ENCODE data around the gene KCNAB2. TPM values are rescaled to one million over a fixed set of nuclear protein-coding genes. Genes with fewer than 3 reads are reported as not detected.

The KCNAB2 gene
- total and polyA plus RNA-seq, 2 donors (not counting 1 experiment from before 2014, with no cell fraction given), result 90.7 to 143 TPM

DNA sequence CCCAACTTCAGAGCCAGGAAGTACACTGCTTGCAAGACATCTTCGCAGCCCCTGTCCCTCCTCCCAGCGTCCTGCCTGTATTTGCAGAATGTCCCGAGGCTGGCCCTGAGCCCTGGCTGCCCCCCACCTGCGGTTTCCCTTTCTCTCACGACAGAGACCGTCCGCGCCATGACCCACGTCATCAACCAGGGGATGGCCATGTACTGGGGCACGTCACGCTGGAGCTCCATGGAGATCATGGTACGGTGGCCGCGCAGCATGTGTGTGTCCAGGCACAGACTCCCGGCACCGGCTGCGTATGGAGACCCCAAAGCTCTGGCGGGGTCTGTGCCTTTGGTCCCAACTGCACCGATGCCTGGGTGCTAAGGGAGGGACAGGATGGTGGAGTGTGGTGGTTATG, 48.6 kb downstream of the KCNAB2 start:
- Histone ChIP-seq H2AFZ (ENCODE audit: insufficient read depth, low read depth, low read length, poor library complexity, severe bottlenecking) (no peak overlapping the region), H3K9me3 (ENCODE audit: control extremely low read depth in 1 of 3, control insufficient read depth in 2 of 3, insufficient read depth in 1 of 3, low read length in 2 of 3) (no peaks in the 10 kb centered on the region), H4K20me1 (ENCODE audit: control insufficient read depth, insufficient read depth, low read length, poor library complexity, severe bottlenecking) (no peaks in the 10 kb centered on the region), H3K4me3 (ENCODE audit: control extremely low read depth in 1 of 5, extremely low read depth in 1 of 5, insufficient read depth in 1 of 5, low read depth in 2 of 5, low read length in 4 of 5) (no peak overlapping the region), H3K79me2 (ENCODE audit: control insufficient read depth, insufficient read depth, low read length) (no peaks in the 10 kb centered on the region), H3K4me2 (replicated peaks; ENCODE audit: low read depth, low read length, poor library complexity, severe bottlenecking) (no peak overlapping the region), H3K27ac (ENCODE audit: low read length in 2 of 2) (no peak overlapping the region), H3K27me3 (replicated peaks in 1 of 4; ENCODE audit: control extremely low read depth in 1 of 4, control insufficient read depth in 3 of 4, insufficient read depth in 4 of 4, low read length in 3 of 4) (no peaks in the 10 kb centered on the region), H3K36me3 (replicated peaks in 1 of 2; ENCODE audit: control extremely low read depth in 1 of 2, control insufficient read depth in 1 of 2, extremely low read depth in 1 of 2, insufficient read depth in 2 of 2, low read length in 1 of 2) (peaks cover 2 to 45% of the 10 kb centered on the region in 2 experiments), H3K9ac (ENCODE audit: low read length) (no peak overlapping the region), H3K4me1 (ENCODE audit: control insufficient read depth in 2 of 2, insufficient read depth in 2 of 2, low read length in 2 of 2) (no peaks in the 10 kb centered on the region)
- WGBS (ENCODE audit: insufficient coverage), result 98% methylated on average over 19 of the region's 19 CpGs
- ChIA-PET CTCF (no interaction called here), POLR2A (no interaction called here)
- DNase-seq (no peak), ATAC-seq (ENCODE audit: low read depth) (no peak)
- Mint-ChIP-seq H3K27ac (no peak overlapping the region), H3K9me3 (ENCODE audit: insufficient read depth) (no peaks in the 10 kb centered on the region), H3K4me3 (no peak overlapping the region), H3K27me3 (no peaks in the 10 kb centered on the region), H3K4me1 (no peaks in the 10 kb centered on the region)
- TF ChIP-seq, protein P1, sequence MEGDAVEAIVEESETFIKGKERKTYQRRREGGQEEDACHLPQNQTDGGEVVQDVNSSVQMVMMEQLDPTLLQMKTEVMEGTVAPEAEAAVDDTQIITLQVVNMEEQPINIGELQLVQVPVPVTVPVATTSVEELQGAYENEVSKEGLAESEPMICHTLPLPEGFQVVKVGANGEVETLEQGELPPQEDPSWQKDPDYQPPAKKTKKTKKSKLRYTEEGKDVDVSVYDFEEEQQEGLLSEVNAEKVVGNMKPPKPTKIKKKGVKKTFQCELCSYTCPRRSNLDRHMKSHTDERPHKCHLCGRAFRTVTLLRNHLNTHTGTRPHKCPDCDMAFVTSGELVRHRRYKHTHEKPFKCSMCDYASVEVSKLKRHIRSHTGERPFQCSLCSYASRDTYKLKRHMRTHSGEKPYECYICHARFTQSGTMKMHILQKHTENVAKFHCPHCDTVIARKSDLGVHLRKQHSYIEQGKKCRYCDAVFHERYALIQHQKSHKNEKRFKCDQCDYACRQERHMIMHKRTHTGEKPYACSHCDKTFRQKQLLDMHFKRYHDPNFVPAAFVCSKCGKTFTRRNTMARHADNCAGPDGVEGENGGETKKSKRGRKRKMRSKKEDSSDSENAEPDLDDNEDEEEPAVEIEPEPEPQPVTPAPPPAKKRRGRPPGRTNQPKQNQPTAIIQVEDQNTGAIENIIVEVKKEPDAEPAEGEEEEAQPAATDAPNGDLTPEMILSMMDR (IDR thresholded peaks at IDR 0.05), result no peak
- TF ChIP-seq EZH2 (IDR thresholded peaks at IDR 0.05; ENCODE audit: borderline replicate concordance, insufficient read depth, low read depth, low read length, poor library complexity, severe bottlenecking), result no peak
- intact Hi-C loops (cut with micrococcal nuclease), result no loop called here

DNA sequence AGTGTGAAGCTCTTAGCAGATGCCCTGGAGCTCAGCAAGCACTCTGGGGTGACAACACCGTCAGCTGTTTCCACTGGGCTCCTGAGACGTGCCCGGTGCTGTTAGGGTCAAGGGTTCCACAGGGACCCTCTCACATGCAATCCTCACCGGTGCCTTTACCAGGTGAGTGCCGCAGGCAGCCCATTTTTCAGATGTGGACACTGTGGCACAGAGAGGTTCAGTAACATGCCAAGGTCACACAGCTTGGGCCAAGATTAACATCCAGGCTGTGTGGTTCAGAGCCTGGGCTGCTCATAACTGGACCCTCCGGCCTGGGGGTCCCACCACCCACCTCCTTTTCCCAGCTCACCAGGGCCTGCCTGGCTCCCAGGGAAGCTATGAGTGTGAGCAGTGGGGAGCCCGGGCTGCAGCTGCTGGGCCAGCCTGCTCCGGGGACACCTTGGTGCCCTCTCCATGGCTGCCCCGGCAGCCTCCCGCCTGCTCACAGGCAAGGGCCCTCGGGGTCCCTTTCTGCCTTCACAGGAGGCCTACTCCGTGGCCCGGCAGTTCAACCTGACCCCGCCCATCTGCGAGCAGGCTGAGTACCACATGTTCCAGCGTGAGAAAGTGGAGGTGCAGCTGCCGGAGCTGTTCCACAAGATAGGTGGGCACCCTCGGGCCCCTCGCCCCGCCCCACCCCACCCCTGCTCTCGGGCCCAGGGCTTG, 49.3 kb downstream of the KCNAB2 start:
- no peaks in the 10 kb centered on the region for H3K4me1 Mint-ChIP-seq
- no peak for ATAC-seq (ENCODE audit: low read depth)
- intact Hi-C loops (cut with micrococcal nuclease), result no loop called here
- no peaks in the 10 kb centered on the region for H3K79me2 ChIP-seq (ENCODE audit: control insufficient read depth, insufficient read depth, low read length)
- no peaks in the 10 kb centered on the region for H3K4me1 ChIP-seq (ENCODE audit: control insufficient read depth in 2 of 2, insufficient read depth in 2 of 2, low read length in 2 of 2)
- POLR2A ChIA-PET, result no interaction called here
- CTCF ChIA-PET, result no interaction called here
- H3K27ac ChIP-seq (ENCODE audit: low read length in 2 of 2), result no peak overlapping the region
- 92% methylated on average over 20 of the region's 21 CpGs for WGBS (ENCODE audit: insufficient coverage)
- peaks cover 2 to 41% of the 10 kb centered on the region in 2 experiments for H3K36me3 ChIP-seq (replicated peaks in 1 of 2; ENCODE audit: control extremely low read depth in 1 of 2, control insufficient read depth in 1 of 2, extremely low read depth in 1 of 2, insufficient read depth in 2 of 2, low read length in 1 of 2)
- no peaks in the 10 kb centered on the region for H3K9me3 Mint-ChIP-seq (ENCODE audit: insufficient read depth)
- no peaks in the 10 kb centered on the region for H3K9me3 ChIP-seq (ENCODE audit: control extremely low read depth in 1 of 3, control insufficient read depth in 2 of 3, insufficient read depth in 1 of 3, low read length in 2 of 3)
- no peaks in the 10 kb centered on the region for H4K20me1 ChIP-seq (ENCODE audit: control insufficient read depth, insufficient read depth, low read length, poor library complexity, severe bottlenecking)
- H2AFZ ChIP-seq (ENCODE audit: insufficient read depth, low read depth, low read length, poor library complexity, severe bottlenecking), result no peak overlapping the region
- DNase-seq, result no peak
- no peak overlapping the region for H3K27ac Mint-ChIP-seq
- H3K4me2 ChIP-seq (replicated peaks; ENCODE audit: low read depth, low read length, poor library complexity, severe bottlenecking), result no peak overlapping the region
- no peaks in the 10 kb centered on the region for H3K27me3 ChIP-seq (replicated peaks in 1 of 4; ENCODE audit: control extremely low read depth in 1 of 4, control insufficient read depth in 3 of 4, insufficient read depth in 4 of 4, low read length in 3 of 4)
- no peak overlapping the region for H3K4me3 ChIP-seq (ENCODE audit: control extremely low read depth in 1 of 5, extremely low read depth in 1 of 5, insufficient read depth in 1 of 5, low read depth in 2 of 5, low read length in 4 of 5)
- H3K27me3 Mint-ChIP-seq, result no peaks in the 10 kb centered on the region
- H3K9ac ChIP-seq (ENCODE audit: low read length), result no peak overlapping the region
- TF ChIP-seq, protein P1 (IDR thresholded peaks at IDR 0.05), result no peak
- TF ChIP-seq EZH2 (IDR thresholded peaks at IDR 0.05; ENCODE audit: borderline replicate concordance, insufficient read depth, low read depth, low read length, poor library complexity, severe bottlenecking), result no peak
- H3K4me3 Mint-ChIP-seq, result no peak overlapping the region
